GM21825 (cell line): ENCODE results near the gene INMT.
"Not testable (repeated sequence)": the region's sequence is repeated elsewhere in the genome, so short reads cannot be mapped to it uniquely, and the experiment has no call there.

Source experiments
- ATAC-seq: cut with Tn5 transposase; IDR thresholded peaks from one replicate; pipeline ENCODE4 v1.9.1; 2021; ENCODE audit warnings: mild to moderate bottlenecking, moderate library complexity; ENCODE audit not compliant: unreplicated experiment

Gene INMT

GRCh38 chr7:30751696-30752273, at the start of gene INMT:
INMT (plus strand) TSS chr7:30752135; CDS start chr7:30752151, 16 bp downstream.
- no peak for ATAC-seq

- ATAC-seq = no peak
Measured at GRCh38 chr7:30702200-30702599, 49.7 kb upstream of the INMT start.

GRCh38 chr7:30703756-30704155, 48.2 kb upstream of the INMT start:
- no peak for ATAC-seq

GRCh38 chr7:30705008-30705407, 46.9 kb upstream of the INMT start:
- ATAC-seq = no peak

- ATAC-seq = no peak
Measured at GRCh38 chr7:30705596-30705995, 46.3 kb upstream of the INMT start.

- ATAC-seq = no peak
Measured at GRCh38 chr7:30706316-30706715, 45.6 kb upstream of the INMT start.

GRCh38 chr7:30706908-30707307, 45.0 kb upstream of the INMT start:
- no peak for ATAC-seq

GRCh38 chr7:30707391-30708357, 44.3 kb upstream of the INMT start:
- no peak for ATAC-seq

- ATAC-seq = no peak
Measured at GRCh38 chr7:30708412-30708811, 43.5 kb upstream of the INMT start.

- ATAC-seq = no peak
Measured at GRCh38 chr7:30708983-30709382, 43.0 kb upstream of the INMT start.

GRCh38 chr7:30709549-30709948, 42.4 kb upstream of the INMT start:
- no peak for ATAC-seq

- ATAC-seq = no peak
Measured at GRCh38 chr7:30710669-30711068, 41.3 kb upstream of the INMT start.

GRCh38 chr7:30713392-30713791, 38.5 kb upstream of the INMT start:
- no peak for ATAC-seq

- ATAC-seq = no peak
Measured at GRCh38 chr7:30714129-30714528, 37.8 kb upstream of the INMT start.

GRCh38 chr7:30717181-30717580, 34.8 kb upstream of the INMT start:
- no peak for ATAC-seq

- ATAC-seq = not testable (repeated sequence)
Measured at GRCh38 chr7:30719434-30719833, 32.5 kb upstream of the INMT start.

- ATAC-seq = no peak
Measured at GRCh38 chr7:30721211-30721610, 30.7 kb upstream of the INMT start.

- no peak for ATAC-seq
Measured at GRCh38 chr7:30722187-30722586, 29.7 kb upstream of the INMT start.

GRCh38 chr7:30722671-30723070, 29.3 kb upstream of the INMT start:
- ATAC-seq = no peak

- ATAC-seq = no peak
Measured at GRCh38 chr7:30723776-30724175, 28.2 kb upstream of the INMT start.

- no peak for ATAC-seq
Measured at GRCh38 chr7:30726296-30727006, 25.5 kb upstream of the INMT start.
